ENCODE measurements around the gene CLEC3B.

CLEC3B gene

GRCh38 chr3:45067941-45068340 is 41.8 kb downstream of the CLEC3B start:
- no peak for DNase-seq

- no peak for DNase-seq
Measured at GRCh38 chr3:45071075-45071474, 45.0 kb downstream of the CLEC3B start.

GRCh38 chr3:45075821-45076625 is 49.9 kb downstream of the CLEC3B start:
- peak; percentile 87 for DNase-seq

DNA sequence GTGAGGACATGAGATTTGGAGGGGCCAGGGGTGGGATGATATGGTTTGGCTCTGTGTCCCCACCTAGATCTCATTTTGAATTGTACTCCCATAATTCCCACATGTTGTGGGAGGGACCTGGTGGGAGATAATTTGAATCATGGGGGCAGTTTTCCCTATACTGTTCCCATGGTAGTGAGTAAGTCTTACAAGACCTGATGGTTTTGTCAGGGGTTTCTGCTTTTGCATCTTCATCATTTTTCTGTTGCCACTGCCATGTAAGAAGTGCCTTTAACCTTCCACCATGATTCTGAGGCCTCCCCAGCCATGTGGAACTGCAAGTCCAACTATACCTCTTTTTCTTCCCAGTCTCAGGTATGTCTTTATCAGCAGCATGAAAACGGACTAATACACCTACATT is 52.2 kb downstream of the CLEC3B start:
- DNase-seq, result peak in 1 of 2 donors; percentile 57

DNA sequence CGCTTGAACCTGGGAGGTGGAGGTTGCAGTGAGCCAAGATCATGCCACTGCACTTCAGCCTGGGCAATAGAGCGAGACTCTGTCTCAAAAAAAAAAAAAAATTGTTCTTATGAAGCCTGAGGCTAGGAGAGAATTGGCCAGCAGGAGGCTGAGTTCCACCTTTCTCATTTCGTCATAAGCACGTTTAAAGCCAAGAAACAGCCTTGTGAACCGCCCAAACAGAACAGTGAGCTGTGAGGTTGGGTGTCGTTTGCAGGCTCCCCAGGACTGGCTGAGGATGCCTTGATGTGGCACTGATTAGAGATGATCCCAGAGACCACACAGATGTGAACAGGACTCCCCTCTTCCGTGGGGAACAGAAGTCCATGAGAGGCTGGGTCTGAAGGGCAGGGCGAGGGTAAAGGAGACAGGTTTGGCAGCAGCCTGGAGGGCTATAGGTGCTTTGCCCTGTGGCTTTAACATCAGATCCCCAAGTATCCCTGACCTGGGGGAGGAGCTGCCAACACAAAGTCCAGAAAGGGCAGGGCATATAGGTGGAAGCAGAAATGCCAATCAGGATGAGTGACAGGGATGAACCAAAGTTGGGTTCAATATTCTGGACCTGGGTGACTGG is 52.9 kb downstream of the CLEC3B start:
- no peak for DNase-seq

GRCh38 chr3:45079715-45080114 is 53.6 kb downstream of the CLEC3B start:
- DNase-seq, result no peak

DNA sequence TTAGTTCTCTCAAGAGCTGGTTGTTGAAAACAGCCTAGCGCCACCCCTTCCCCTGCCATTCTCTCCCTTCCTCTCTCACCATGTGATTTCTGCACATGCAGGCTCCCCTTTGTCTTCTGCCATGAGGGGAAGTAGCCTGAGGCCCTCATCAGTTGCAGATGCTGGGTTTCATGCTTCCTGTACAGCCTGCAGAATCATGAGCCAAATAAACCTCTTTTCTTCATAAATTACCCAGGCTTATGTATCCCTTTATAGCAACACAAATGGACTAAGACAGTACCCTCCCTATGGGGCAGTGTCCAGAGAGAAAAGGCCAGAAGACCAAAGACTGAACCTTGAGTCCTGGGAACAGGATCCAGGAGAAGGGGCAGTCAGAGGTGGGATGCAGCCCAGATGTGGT is 54.7 kb downstream of the CLEC3B start:
- DNase-seq, result peak; percentile 28 to 53

GRCh38 chr3:45081506-45082141 is 55.5 kb downstream of the CLEC3B start:
- DNase-seq, result no peak

- DNase-seq, result no peak
Measured at GRCh38 chr3:45082142-45082538, 56.0 kb downstream of the CLEC3B start.

GRCh38 chr3:45083023-45083422 is 56.9 kb downstream of the CLEC3B start:
- DNase-seq, result no peak

- no peak for DNase-seq
Measured at GRCh38 chr3:45084361-45084760, 58.3 kb downstream of the CLEC3B start.

DNA sequence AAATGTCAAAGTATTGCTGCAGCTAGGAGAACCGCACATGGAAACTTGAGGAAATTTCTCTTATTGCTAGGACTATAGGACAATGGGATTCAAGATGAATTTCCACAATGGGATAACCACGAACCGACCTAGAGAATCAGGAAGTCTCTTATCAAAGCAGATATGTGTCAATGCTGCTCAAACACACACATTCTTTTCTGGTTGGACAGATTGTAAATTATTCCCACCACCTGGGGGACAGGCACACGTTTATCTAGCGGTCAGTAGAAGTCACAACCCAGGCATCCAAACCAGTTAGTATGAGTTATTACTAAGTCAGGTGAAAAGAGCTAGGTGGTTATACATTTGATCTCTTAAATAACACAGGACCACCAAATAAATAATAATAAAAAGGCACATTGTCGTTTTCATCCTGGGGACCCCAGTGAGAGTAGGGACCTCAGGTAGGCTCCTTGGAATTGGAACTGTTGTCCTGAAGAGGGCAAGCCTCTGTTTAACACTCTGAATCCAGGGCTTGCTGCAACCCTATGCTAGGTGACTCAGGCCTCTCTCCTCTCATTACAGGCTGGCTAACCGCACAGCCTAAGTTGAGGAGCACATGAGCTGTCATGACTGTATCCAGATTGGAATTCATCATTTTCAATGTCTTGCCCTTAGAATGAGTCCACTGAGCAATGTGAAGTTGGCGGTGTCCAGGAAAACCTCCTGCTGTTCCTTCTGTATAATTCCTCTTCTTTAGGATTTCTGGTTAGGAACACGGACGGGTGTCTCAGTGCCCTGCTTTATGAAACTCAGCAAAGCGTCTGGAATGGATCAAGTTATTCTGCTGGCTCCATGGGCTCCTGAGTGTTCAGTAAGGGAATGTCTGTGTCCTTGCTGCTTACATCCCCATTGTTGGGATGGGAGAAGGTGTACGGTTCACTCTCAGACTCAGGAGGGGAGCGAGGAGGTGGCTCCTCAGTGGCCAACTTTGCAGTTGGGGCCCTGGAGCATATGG is 59.0 kb downstream of the CLEC3B start:
- no peak for DNase-seq

Measured in inflammatory macrophage (primary cell).